ENCODE data around the gene RSPH1. TPM values are rescaled to one million over a fixed set of nuclear protein-coding genes. Genes with fewer than 3 reads are reported as not detected.

RSPH1 gene
- total RNA-seq, 6 experiments from 2014 or later = not detected

DNA sequence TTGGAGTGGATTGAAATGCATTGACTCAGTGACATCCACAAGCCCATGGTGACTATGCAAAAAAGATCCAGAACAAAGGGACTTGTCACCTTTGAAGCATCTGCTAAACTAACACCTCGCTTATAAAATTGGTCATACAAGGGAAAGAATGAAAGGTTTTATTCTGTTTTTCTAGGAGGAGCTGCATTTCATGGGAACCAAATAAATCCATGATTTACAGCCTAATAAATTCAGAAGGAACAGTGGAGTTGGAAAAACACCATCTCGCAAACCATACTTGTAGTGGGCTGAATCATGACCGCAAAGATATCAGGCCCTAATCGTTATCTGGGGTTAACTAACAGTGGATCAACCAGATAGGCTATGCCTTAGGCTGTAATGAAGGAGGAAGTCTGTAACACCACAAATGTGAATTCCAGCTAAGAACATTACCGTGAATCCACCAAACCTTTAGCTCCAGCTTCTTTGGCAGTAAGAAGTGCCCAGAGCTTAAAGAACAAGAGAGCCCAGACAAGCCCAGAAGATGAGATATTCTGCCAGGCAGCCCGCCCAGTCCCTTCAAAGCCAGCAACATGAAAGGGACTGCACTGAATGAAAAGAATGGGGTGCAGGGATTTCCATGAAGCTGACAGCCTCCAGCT, 27.4 kb downstream of the RSPH1 start:
- peaks cover 2% of the 10 kb centered on the region for H3K27me3 Mint-ChIP-seq (ENCODE audit: insufficient read depth)
- DNase-seq = no peak
- H3K4me3 Mint-ChIP-seq = no peak overlapping the region
- no peaks in the 10 kb centered on the region for H3K4me1 Mint-ChIP-seq (ENCODE audit: low read depth)
- no peak for TF ChIP-seq CTCF (IDR thresholded peaks at IDR 0.05)
- no peak overlapping the region for H3K27ac Mint-ChIP-seq
- H3K9me3 Mint-ChIP-seq = peaks cover 53% of the 10 kb centered on the region
- H3K36me3 Mint-ChIP-seq (ENCODE audit: low read depth) = peaks cover 4% of the 10 kb centered on the region; the same call in 1 of the 2 replicates

GRCh38 chr21:42467140-42467983, 28.7 kb downstream of the RSPH1 start:
- Mint-ChIP-seq H3K36me3 (ENCODE audit: low read depth) (peaks cover 4% of the 10 kb centered on the region; the same call in 1 of the 2 replicates), H3K27me3 (ENCODE audit: insufficient read depth) (peaks cover 2% of the 10 kb centered on the region), H3K4me1 (ENCODE audit: low read depth) (no peaks in the 10 kb centered on the region), H3K27ac (no peak overlapping the region), H3K9me3 (peaks cover 51% of the 10 kb centered on the region), H3K4me3 (no peak overlapping the region)
- no peak for DNase-seq
- TF ChIP-seq CTCF (IDR thresholded peaks at IDR 0.05) = peak; percentile 12; the same call in 1 of the 2 replicates

GRCh38 chr21:42466700-42467099, 29.3 kb downstream of the RSPH1 start:
- no peaks in the 10 kb centered on the region for H3K4me1 Mint-ChIP-seq (ENCODE audit: low read depth)

GRCh38 chr21:42465803-42466127, 30.3 kb downstream of the RSPH1 start:
- Mint-ChIP-seq H3K9me3 (peaks cover 48% of the 10 kb centered on the region), H3K4me1 (ENCODE audit: low read depth) (no peaks in the 10 kb centered on the region), H3K27me3 (ENCODE audit: insufficient read depth) (peaks cover 4% of the 10 kb centered on the region), H3K27ac (no peak overlapping the region), H3K4me3 (no peak overlapping the region), H3K36me3 (ENCODE audit: low read depth) (no peaks in the 10 kb centered on the region; the same call in 1 of the 2 replicates)
- no peak for DNase-seq
- no peak for TF ChIP-seq CTCF (IDR thresholded peaks at IDR 0.05)

More at GRCh38 chr21:42466700-42467099, 29.3 kb downstream of the RSPH1 start:
- H3K9me3 Mint-ChIP-seq = peaks cover 48% of the 10 kb centered on the region
- peaks cover 2% of the 10 kb centered on the region for H3K27me3 Mint-ChIP-seq (ENCODE audit: insufficient read depth)
- no peak for DNase-seq
- TF ChIP-seq CTCF (IDR thresholded peaks at IDR 0.05) = no peak
- H3K36me3 Mint-ChIP-seq (ENCODE audit: low read depth) = peaks cover 2% of the 10 kb centered on the region; the same call in 1 of the 2 replicates
- H3K4me3 Mint-ChIP-seq = no peak overlapping the region
- no peak overlapping the region for H3K27ac Mint-ChIP-seq

GRCh38 chr21:42465008-42465802, 30.8 kb downstream of the RSPH1 start:
- no peak for DNase-seq
- peaks cover 4% of the 10 kb centered on the region for H3K27me3 Mint-ChIP-seq (ENCODE audit: insufficient read depth)
- H3K4me1 Mint-ChIP-seq (ENCODE audit: low read depth) = no peaks in the 10 kb centered on the region
- H3K9me3 Mint-ChIP-seq = peaks cover 54% of the 10 kb centered on the region
- no peak overlapping the region for H3K4me3 Mint-ChIP-seq
- no peaks in the 10 kb centered on the region; the same call in 1 of the 2 replicates for H3K36me3 Mint-ChIP-seq (ENCODE audit: low read depth)
- no peak for TF ChIP-seq CTCF (IDR thresholded peaks at IDR 0.05)
- H3K27ac Mint-ChIP-seq = no peak overlapping the region
